ENCODE data around the gene TTC19. TPM values are rescaled to one million over a fixed set of nuclear protein-coding genes. Genes with fewer than 3 reads are reported as not detected.

Gene TTC19
- total RNA-seq, 1 donor from 2014 or later: 21.4 TPM

DNA sequence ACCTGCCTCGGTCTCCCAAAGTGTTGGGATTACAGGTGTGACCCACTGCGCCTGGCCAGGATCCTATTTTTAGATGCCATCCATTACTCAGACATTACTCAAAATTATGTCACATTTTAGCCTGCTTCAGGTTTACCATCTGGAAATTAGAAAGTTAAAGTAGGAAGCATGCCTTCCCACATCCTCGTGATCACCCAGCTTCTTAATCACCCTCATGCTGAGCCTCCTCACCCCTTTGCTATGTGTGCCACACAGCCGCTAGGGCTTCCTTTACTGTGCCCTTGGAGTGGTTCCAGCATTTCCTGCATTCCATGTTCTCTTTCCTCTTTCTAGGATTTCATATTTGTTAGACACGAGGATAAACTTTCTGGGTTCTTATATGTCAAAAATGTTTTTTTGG is 45.4 kb upstream of the TTC19 start:
- Histone ChIP-seq H3K9me3 (replicated peaks) (no peaks in the 10 kb centered on the region), H3K27ac (replicated peaks) (no peak overlapping the region), H3K36me3 (no peaks in the 10 kb centered on the region), H3K4me1 (no peaks in the 10 kb centered on the region), H3K27me3 (ENCODE audit: low read depth) (no peaks in the 10 kb centered on the region), H3K4me3 (no peak overlapping the region)
- no peak for DNase-seq
- intact Hi-C loops (cut with micrococcal nuclease): no loop called here
- TF ChIP-seq, protein P1, sequence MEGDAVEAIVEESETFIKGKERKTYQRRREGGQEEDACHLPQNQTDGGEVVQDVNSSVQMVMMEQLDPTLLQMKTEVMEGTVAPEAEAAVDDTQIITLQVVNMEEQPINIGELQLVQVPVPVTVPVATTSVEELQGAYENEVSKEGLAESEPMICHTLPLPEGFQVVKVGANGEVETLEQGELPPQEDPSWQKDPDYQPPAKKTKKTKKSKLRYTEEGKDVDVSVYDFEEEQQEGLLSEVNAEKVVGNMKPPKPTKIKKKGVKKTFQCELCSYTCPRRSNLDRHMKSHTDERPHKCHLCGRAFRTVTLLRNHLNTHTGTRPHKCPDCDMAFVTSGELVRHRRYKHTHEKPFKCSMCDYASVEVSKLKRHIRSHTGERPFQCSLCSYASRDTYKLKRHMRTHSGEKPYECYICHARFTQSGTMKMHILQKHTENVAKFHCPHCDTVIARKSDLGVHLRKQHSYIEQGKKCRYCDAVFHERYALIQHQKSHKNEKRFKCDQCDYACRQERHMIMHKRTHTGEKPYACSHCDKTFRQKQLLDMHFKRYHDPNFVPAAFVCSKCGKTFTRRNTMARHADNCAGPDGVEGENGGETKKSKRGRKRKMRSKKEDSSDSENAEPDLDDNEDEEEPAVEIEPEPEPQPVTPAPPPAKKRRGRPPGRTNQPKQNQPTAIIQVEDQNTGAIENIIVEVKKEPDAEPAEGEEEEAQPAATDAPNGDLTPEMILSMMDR (IDR thresholded peaks at IDR 0.05; ENCODE audit: borderline replicate concordance): no peak

DNA sequence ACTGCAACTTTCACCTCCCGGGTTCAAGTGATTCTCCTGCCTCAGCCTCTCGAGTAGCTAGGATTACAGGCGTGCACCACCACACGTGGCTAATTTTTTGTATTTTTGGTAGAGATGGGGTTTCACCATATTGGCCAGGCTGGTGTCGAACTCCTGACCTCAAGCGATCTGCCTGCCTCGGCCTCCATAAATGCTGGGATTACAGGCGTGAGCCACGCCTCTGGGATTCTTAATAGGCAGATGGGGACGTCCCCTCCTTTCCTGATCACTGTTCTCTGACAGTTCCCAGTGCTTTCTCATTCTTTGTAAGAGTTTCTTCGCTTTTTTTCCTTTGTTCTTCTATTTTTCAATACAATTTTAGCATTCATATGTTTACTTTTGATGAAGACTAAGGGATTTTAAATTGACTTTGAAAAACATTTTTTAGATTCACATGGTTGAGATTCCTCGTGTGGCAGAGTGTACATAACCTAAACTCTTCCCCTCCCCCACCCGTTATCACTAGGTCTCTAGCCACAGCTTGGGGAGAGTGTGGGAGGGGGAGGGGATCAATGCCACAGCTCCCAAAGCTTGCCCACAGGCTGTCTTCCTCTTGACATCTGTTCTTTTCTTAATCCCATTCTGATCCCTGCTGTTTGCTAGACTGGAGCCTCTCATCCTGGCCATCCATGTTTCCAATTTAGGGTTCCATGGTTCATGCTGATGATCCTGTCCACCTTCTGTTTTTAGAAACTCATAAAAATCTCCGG is 43.7 kb upstream of the TTC19 start:
- Histone ChIP-seq H3K4me3 (no peak overlapping the region), H3K36me3 (no peaks in the 10 kb centered on the region), H3K27ac (replicated peaks) (no peak overlapping the region), H3K4me1 (no peaks in the 10 kb centered on the region), H3K9me3 (replicated peaks) (no peaks in the 10 kb centered on the region), H3K27me3 (ENCODE audit: low read depth) (no peaks in the 10 kb centered on the region)
- no peak for DNase-seq
- intact Hi-C loops (cut with micrococcal nuclease): no loop called here
- TF ChIP-seq, protein P1 (IDR thresholded peaks at IDR 0.05; ENCODE audit: borderline replicate concordance): no peak

DNA sequence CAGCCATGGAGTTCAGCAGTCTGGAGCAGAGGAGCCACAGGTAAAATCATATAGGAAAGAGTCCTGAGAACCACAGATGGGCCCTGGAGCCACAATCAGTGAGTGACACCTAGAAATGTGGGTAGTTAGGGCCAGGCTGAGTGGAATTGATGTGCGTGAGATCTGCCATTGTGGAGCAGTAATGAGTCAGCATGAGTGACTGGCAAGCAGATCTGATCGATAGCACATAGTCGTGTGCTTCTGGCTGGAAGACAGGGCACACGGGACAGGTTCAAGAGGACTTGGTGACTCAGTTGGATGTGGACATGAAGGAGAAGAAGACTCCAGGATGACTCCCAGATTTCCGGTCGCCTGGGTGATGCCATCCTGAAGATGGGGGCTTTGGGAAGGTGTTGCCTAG is 42.4 kb upstream of the TTC19 start:
- H3K27ac ChIP-seq (replicated peaks): no peak overlapping the region
- no peak for DNase-seq
- no peak overlapping the region for H3K4me3 ChIP-seq
- H3K36me3 ChIP-seq: no peaks in the 10 kb centered on the region
- no peaks in the 10 kb centered on the region for H3K27me3 ChIP-seq (ENCODE audit: low read depth)
- TF ChIP-seq, protein P1 (IDR thresholded peaks at IDR 0.05; ENCODE audit: borderline replicate concordance): no peak
- intact Hi-C loops (cut with micrococcal nuclease): no loop called here
- no peaks in the 10 kb centered on the region for H3K4me1 ChIP-seq
- H3K9me3 ChIP-seq (replicated peaks): no peaks in the 10 kb centered on the region

DNA sequence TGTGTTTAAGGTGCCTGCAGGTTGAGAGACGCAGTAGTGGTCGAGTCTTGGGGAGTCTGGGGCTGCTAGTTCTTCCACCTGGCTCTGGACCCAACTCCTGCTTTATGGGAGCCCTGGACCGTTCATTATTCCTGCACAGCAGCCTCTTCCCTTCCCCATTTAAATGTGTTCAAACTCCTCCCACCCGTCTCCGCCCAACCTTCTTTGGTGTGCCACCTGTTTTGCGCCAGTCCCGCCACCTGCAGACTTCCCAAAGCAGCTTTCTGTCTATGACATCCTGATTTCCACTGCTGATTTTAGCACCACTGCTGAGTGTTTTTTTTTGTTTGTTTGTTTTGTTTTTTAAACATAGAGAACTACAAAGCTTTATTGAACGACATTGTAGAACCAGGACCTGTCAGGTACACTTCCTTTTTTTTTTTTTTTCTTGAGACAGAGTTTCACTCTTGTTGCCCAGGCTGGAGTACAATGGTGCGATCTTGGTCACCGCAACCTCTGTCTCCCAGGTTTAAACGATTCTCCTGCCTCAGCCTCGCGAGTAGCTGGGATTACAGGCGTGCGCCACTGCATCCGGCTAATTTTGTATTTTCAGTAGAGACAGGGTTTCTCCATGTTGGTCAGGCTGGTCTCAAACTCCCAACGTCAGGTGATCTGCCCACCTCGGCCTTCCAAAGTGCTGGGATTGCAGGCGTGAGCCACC is 41.9 kb upstream of the TTC19 start:
- no peak for DNase-seq
- Histone ChIP-seq H3K4me3 (no peak overlapping the region), H3K36me3 (no peaks in the 10 kb centered on the region), H3K4me1 (no peaks in the 10 kb centered on the region), H3K27ac (replicated peaks) (no peak overlapping the region), H3K27me3 (ENCODE audit: low read depth) (no peaks in the 10 kb centered on the region), H3K9me3 (replicated peaks) (no peaks in the 10 kb centered on the region)
- TF ChIP-seq, protein P1 (IDR thresholded peaks at IDR 0.05; ENCODE audit: borderline replicate concordance): no peak
- intact Hi-C loops (cut with micrococcal nuclease): no loop called here

DNA sequence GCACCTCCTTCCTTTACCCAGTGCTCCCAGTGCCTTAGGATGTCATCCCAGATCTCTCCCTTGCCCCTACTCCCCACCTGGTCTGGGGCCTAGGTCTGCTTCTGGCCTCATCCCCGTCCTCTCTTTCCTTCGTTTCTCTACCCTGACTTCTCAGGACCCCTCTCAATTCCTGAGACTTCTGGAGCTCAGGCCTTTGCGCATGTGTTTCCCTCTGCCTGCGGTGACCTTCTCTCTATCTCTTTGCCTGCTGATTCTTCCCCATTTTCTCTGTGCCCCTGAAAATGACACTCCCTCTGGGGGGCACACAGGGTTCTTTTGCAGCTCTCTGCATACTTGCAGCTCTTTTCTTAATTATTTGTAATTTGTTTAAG is 41.2 kb upstream of the TTC19 start:
- H3K36me3 ChIP-seq: no peaks in the 10 kb centered on the region
- TF ChIP-seq, protein P1 (IDR thresholded peaks at IDR 0.05; ENCODE audit: borderline replicate concordance): no peak
- H3K9me3 ChIP-seq (replicated peaks): no peaks in the 10 kb centered on the region
- no peak for DNase-seq
- intact Hi-C loops (cut with micrococcal nuclease): no loop called here
- H3K27ac ChIP-seq (replicated peaks): no peak overlapping the region
- no peaks in the 10 kb centered on the region for H3K27me3 ChIP-seq (ENCODE audit: low read depth)
- no peaks in the 10 kb centered on the region for H3K4me1 ChIP-seq
- no peak overlapping the region for H3K4me3 ChIP-seq
